ENCODE measurements around the gene CCDC88C. TPM values are rescaled to one million over a fixed set of nuclear protein-coding genes. Genes with fewer than 3 reads are reported as not detected.
"Not testable (repeated sequence)": the region's sequence is repeated elsewhere in the genome, so short reads cannot be mapped to it uniquely, and the experiment has no call there.

Gene CCDC88C
- total RNA-seq, 1 donor, result 0.36 TPM

DNA sequence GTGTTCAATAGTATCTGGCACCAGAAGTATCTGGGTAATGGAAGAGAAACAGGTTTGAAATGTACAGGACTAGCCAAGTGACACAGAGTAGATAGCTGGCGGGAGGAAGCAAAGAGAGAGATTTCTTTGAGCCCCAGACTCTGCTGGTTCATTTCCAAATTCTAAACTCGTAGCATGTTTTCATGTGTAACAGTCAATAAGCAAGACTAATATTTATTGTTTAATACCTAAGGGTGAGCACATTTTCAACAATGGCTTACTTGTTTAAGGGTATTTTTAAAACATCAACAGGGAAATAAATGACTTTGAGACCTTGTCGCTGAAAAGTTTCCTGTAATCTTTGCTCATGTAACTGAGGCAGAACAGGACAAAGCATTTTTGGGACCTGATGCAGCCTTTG, 11.8 kb upstream of the CCDC88C start:
- Histone ChIP-seq H3K79me2 (ENCODE audit: insufficient read depth, low read length) (no peaks in the 10 kb centered on the region), H3K9me3 (ENCODE audit: low read depth, low read length) (no peaks in the 10 kb centered on the region), H2AFZ (ENCODE audit: low read length) (no peak overlapping the region), H3K36me3 (ENCODE audit: insufficient read depth, low read length) (no peaks in the 10 kb centered on the region), H3K4me3 (ENCODE audit: insufficient read depth, low read length) (no peak overlapping the region), H3K27ac (ENCODE audit: low read depth, low read length) (no peak overlapping the region), H3K4me2 (ENCODE audit: insufficient read depth, low read length) (no peak overlapping the region), H4K20me1 (ENCODE audit: insufficient read depth, low read length) (no peaks in the 10 kb centered on the region), H3K4me1 (ENCODE audit: insufficient read depth, low read length) (no peaks in the 10 kb centered on the region), H3K27me3 (ENCODE audit: insufficient read depth, low read length) (no peaks in the 10 kb centered on the region)
- no peak for TF ChIP-seq CTCF (IDR thresholded peaks at IDR 0.05; ENCODE audit: extremely low read depth, low read depth, low read length)
- no peak for DNase-seq (ENCODE audit: insufficient read length, low spot score, missing footprints)

DNA sequence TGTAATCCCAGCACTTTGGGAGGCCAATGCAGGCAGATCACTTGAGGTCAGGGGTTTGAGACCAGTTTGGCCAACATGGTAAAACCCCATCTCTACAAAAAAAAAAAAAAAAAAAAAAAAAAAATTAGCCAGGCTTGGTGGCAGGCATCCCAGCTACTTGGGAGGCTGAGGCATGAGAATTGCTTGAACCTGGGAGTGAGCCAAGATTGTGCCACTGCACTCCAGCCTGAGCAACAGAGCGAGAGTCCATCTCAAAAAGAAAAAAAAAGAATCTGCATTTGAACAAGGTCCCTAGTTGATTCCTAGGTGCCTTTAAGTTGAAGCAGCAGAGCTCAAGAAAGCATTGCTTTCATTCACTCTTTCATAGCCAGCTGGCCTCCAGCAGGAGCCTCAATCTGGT, 11.3 kb upstream of the CCDC88C start:
- H3K9me3 ChIP-seq (ENCODE audit: low read depth, low read length); H3K36me3 ChIP-seq (ENCODE audit: insufficient read depth, low read length); H4K20me1 ChIP-seq (ENCODE audit: insufficient read depth, low read length); H3K4me3 ChIP-seq (ENCODE audit: insufficient read depth, low read length); H2AFZ ChIP-seq (ENCODE audit: low read length); H3K4me2 ChIP-seq (ENCODE audit: insufficient read depth, low read length); H3K27ac ChIP-seq (ENCODE audit: low read depth, low read length); H3K27me3 ChIP-seq (ENCODE audit: insufficient read depth, low read length); DNase-seq (ENCODE audit: insufficient read length, low spot score, missing footprints); H3K4me1 ChIP-seq (ENCODE audit: insufficient read depth, low read length); H3K79me2 ChIP-seq (ENCODE audit: insufficient read depth, low read length): not testable (repeated sequence)

DNA sequence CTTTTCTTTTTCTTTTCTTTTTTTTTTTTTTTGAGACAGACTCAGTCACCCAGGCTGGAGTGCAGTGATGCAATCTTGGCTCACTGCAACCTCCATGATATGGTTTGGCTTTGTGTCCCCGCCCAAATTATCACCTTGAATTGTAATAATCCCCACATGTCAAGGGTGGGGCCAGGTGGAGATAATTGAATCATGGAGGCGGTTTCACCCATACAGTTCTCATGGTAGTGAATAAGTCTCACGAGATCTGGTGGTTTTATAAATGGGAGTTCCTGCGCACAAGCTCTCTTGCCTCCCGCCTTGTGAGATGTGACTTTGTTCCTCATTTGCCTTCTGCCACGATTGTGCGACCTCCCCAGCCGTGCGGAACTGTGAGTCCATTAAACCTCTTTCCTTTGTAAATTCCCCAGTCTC, 7.9 kb upstream of the CCDC88C start:
- not testable (repeated sequence) for H3K4me3 ChIP-seq (ENCODE audit: insufficient read depth, low read length); H3K9me3 ChIP-seq (ENCODE audit: low read depth, low read length); H2AFZ ChIP-seq (ENCODE audit: low read length); H3K27me3 ChIP-seq (ENCODE audit: insufficient read depth, low read length); H3K4me1 ChIP-seq (ENCODE audit: insufficient read depth, low read length); H3K27ac ChIP-seq (ENCODE audit: low read depth, low read length); H3K79me2 ChIP-seq (ENCODE audit: insufficient read depth, low read length); DNase-seq (ENCODE audit: insufficient read length, low spot score, missing footprints); H4K20me1 ChIP-seq (ENCODE audit: insufficient read depth, low read length); H3K4me2 ChIP-seq (ENCODE audit: insufficient read depth, low read length); H3K36me3 ChIP-seq (ENCODE audit: insufficient read depth, low read length)

GRCh38 chr14:91424813-91425530, 7.4 kb upstream of the CCDC88C start:
- Histone ChIP-seq H3K4me2 (ENCODE audit: insufficient read depth, low read length) (no peak overlapping the region), H3K27ac (ENCODE audit: low read depth, low read length) (no peak overlapping the region), H4K20me1 (ENCODE audit: insufficient read depth, low read length) (no peaks in the 10 kb centered on the region), H2AFZ (ENCODE audit: low read length) (no peak overlapping the region), H3K79me2 (ENCODE audit: insufficient read depth, low read length) (no peaks in the 10 kb centered on the region), H3K4me3 (ENCODE audit: insufficient read depth, low read length) (no peak overlapping the region), H3K9me3 (ENCODE audit: low read depth, low read length) (no peaks in the 10 kb centered on the region), H3K36me3 (ENCODE audit: insufficient read depth, low read length) (no peaks in the 10 kb centered on the region), H3K4me1 (ENCODE audit: insufficient read depth, low read length) (no peaks in the 10 kb centered on the region), H3K27me3 (ENCODE audit: insufficient read depth, low read length) (no peaks in the 10 kb centered on the region)
- no peak for TF ChIP-seq CTCF (IDR thresholded peaks at IDR 0.05; ENCODE audit: extremely low read depth, low read depth, low read length)
- no peak for DNase-seq (ENCODE audit: insufficient read length, low spot score, missing footprints)

- no peak overlapping the region for H3K27ac ChIP-seq (ENCODE audit: low read depth, low read length)
- no peaks in the 10 kb centered on the region for H4K20me1 ChIP-seq (ENCODE audit: insufficient read depth, low read length)
- no peak for DNase-seq (ENCODE audit: insufficient read length, low spot score, missing footprints)
- H3K4me1 ChIP-seq (ENCODE audit: insufficient read depth, low read length), result peaks cover 7% of the 10 kb centered on the region
- no peaks in the 10 kb centered on the region for H3K9me3 ChIP-seq (ENCODE audit: low read depth, low read length)
- no peaks in the 10 kb centered on the region for H3K79me2 ChIP-seq (ENCODE audit: insufficient read depth, low read length)
- H3K4me3 ChIP-seq (ENCODE audit: insufficient read depth, low read length), result no peak overlapping the region
- H3K4me2 ChIP-seq (ENCODE audit: insufficient read depth, low read length), result no peak overlapping the region
- no peaks in the 10 kb centered on the region for H3K36me3 ChIP-seq (ENCODE audit: insufficient read depth, low read length)
- peaks cover 32% of the 10 kb centered on the region for H3K27me3 ChIP-seq (ENCODE audit: insufficient read depth, low read length)
- TF ChIP-seq CTCF (IDR thresholded peaks at IDR 0.05; ENCODE audit: extremely low read depth, low read depth, low read length), result no peak
- H2AFZ ChIP-seq (ENCODE audit: low read length), result no peak overlapping the region
Observed at GRCh38 chr14:91420686-91421085, 3.1 kb upstream of the CCDC88C start.

Measured in osteoblast (primary cell).